Endothelial cell of umbilical vein (primary cell): Measurements from ENCODE around the gene CYP11A1. TPM values are rescaled to one million over a fixed set of nuclear protein-coding genes. Genes with fewer than 3 reads are reported as not detected.

ENCODE experiments used
- BruUV-seq: library from RNA; stranded (reverse); fragments of 400-500 nt; replicated peaks from 2 replicates; lab custom pipeline; 2021; lab: Mats Ljungman, UMichigan
- CTCF ChIA-PET: fragments of 300-600, 350-600 bp; sonication (Branson Sonifier 250); formaldehyde crosslinking; loops from one replicate; lab custom pipeline; 2021; ENCODE audit warnings: antibody characterized with exemption, inconsistent platforms; lab: Charles Lee
- POLR2A ChIA-PET: fragments of 300-600, 350-600 bp; sonication (Branson Sonifier 250); formaldehyde crosslinking; loops from one replicate; lab custom pipeline; 2021; ENCODE audit warnings: antibody characterized with exemption, inconsistent platforms; lab: Charles Lee
- DNase-seq: peaks from one replicate; pipeline ENCODE4 v3.0.0-alpha.2; 2011; ENCODE audit warnings: low read depth, low spot score
- FAIRE-seq: peaks from 2 replicates; lab custom pipeline; 2011; peaks lifted over from hg19 to GRCh38; lab: Jason Lieb, UNC
- H2AFZ ChIP-seq: 2 replicates; pipeline ENCODE4 v1.6.0; 2012; ENCODE audit warnings: low read depth, low read length, control low read depth, inconsistent platforms
- H3K27ac ChIP-seq: 2 replicates; pipeline ENCODE4 v1.5.1; 2011; ENCODE audit warnings: low read depth, mild to moderate bottlenecking, control low read depth, low read length, moderate library complexity; ENCODE audit not compliant: insufficient read depth
- H3K27me3 ChIP-seq, 2 experiments: 2 replicates each; pipeline versions ENCODE4 v1.6.0 to v1.6.1; 2011; ENCODE audit warnings: low read length in 2 of 2, mixed read lengths in 1 of 2; ENCODE audit not compliant: control insufficient read depth in 2 of 2, insufficient read depth in 2 of 2
- H3K36me3 ChIP-seq, 2 experiments: 2 replicates in 1 of 2; 3 replicates in 1 of 2; pipeline ENCODE4 v1.5.1; 2011; ENCODE audit warnings: low read length in 2 of 2, mild to moderate bottlenecking in 1 of 2, moderate library complexity in 1 of 2; ENCODE audit not compliant: control insufficient read depth in 2 of 2, insufficient read depth in 2 of 2; ENCODE audit errors: extremely low read depth in 1 of 2
- H3K4me1 ChIP-seq: 3 replicates; pipeline ENCODE4 v1.5.1; 2011; ENCODE audit warnings: mild to moderate bottlenecking, low read length; ENCODE audit not compliant: control insufficient read depth, insufficient read depth; ENCODE audit errors: extremely low read depth
- H3K4me2 ChIP-seq: 2 replicates; pipeline ENCODE4 v1.6.1; 2011; ENCODE audit warnings: low read length, control low read depth, mixed read lengths; ENCODE audit not compliant: insufficient read depth
- H3K4me3 ChIP-seq, 3 experiments: fragments of 200-600 bp in 1 of 3; sonication (generic), shearing (Covaris generic) in 1 of 3; replicated peaks in 1 of 3; 2 replicates each; pipeline ENCODE4 v1.5.1; 2011 to 2016; ENCODE audit warnings: control low read depth in 3 of 3, low read length in 3 of 3, mild to moderate bottlenecking in 2 of 3, inconsistent platforms in 1 of 3, low read depth in 1 of 3, moderate library complexity in 1 of 3; ENCODE audit not compliant: insufficient read depth in 1 of 3
- H3K79me2 ChIP-seq: 2 replicates; pipeline ENCODE4 v1.6.0; 2012; ENCODE audit warnings: low read length, inconsistent platforms; ENCODE audit not compliant: control insufficient read depth, insufficient read depth
- H3K9ac ChIP-seq: replicated peaks from 2 replicates; pipeline ENCODE3; 2011; ENCODE audit warnings: low read length, control low read depth; ENCODE audit not compliant: insufficient read depth; ENCODE audit errors: extremely low read depth
- H3K9me1 ChIP-seq: replicated peaks from 3 replicates; pipeline ENCODE4 v1.6.0; 2011; ENCODE audit warnings: mild to moderate bottlenecking, low read length; ENCODE audit not compliant: control insufficient read depth, insufficient read depth; ENCODE audit errors: extremely low read depth
- H3K9me3 ChIP-seq: replicated peaks from 2 replicates; pipeline ENCODE4 v1.5.1; 2012; ENCODE audit warnings: low read length, inconsistent platforms; ENCODE audit not compliant: control insufficient read depth, insufficient read depth
- H4K20me1 ChIP-seq: replicated peaks from 2 replicates; pipeline ENCODE3; 2011; ENCODE audit warnings: mild to moderate bottlenecking, low read length; ENCODE audit not compliant: control insufficient read depth, insufficient read depth; ENCODE audit errors: extremely low read depth
- EZH2 ChIP-seq: IDR thresholded peaks from 2 replicates; pipeline ENCODE4 v1.6.1; 2012; ENCODE audit warnings: borderline replicate concordance, low read depth, mild to moderate bottlenecking, moderate library complexity, low read length, inconsistent platforms; ENCODE audit not compliant: severe bottlenecking
- FOS ChIP-seq: IDR thresholded peaks from 2 replicates; pipeline ENCODE4 v1.6.1; 2011; ENCODE audit warnings: mild to moderate bottlenecking, low read length, moderate library complexity, borderline replicate concordance; ENCODE audit not compliant: insufficient read depth
- GATA2 ChIP-seq: IDR thresholded peaks from 2 replicates; pipeline ENCODE4 v1.7.0; 2011; ENCODE audit warnings: low read depth, mild to moderate bottlenecking, moderate library complexity, mixed read lengths, low read length; ENCODE audit not compliant: insufficient read length, insufficient read depth
- JUN ChIP-seq: IDR thresholded peaks from 2 replicates; pipeline ENCODE4 v1.6.1; 2011; ENCODE audit warnings: borderline replicate concordance, low read depth; ENCODE audit not compliant: insufficient read length, insufficient read depth
- MYC ChIP-seq: IDR thresholded peaks from one replicate; pipeline ENCODE4 v1.6.1; 2011; ENCODE audit warnings: mild to moderate bottlenecking, low read depth, low read length
- POLR2A ChIP-seq: IDR thresholded peaks from 2 replicates; pipeline ENCODE4 v1.6.1; 2012; ENCODE audit warnings: low read depth, mild to moderate bottlenecking, control low read depth, low read length
- POLR2AphosphoS5 ChIP-seq: IDR thresholded peaks from 2 replicates; pipeline ENCODE4 v1.6.1; 2012; ENCODE audit warnings: low read depth, mild to moderate bottlenecking, control low read depth, low read length, moderate library complexity; ENCODE audit not compliant: insufficient read depth
- dilution Hi-C: fragments of 300-500 bp; cut with MboI; formaldehyde crosslinking; loops from one replicate; pipeline ENCODE4 v1.15.0; 2019; ENCODE audit warnings: low sequenced_read_pairs; ENCODE audit not compliant: extremely low pct_ligation_motif_present
- intact Hi-C: fragments of 100-400 bp; cut with micrococcal nuclease; formaldehyde crosslinking; loops from one replicate; pipeline ENCODE4 v1.10.0; 2022
- polyA plus RNA-seq, 4 experiments: library from polyadenylated mRNA; depleted of rRNA in 3 of 4; stranded (reverse) in 3 of 4; unstranded in 1 of 4; fragments of >200 nt; gene quantifications; 2 replicates each; pipeline versions ENCODE4 v1.2.1 to v1.2.3, GENCODE V29; 2011 to 2012; ENCODE audit warnings: missing spikeins in 1 of 4
- total RNA-seq: library from RNA; stranded (reverse); gene quantifications from 2 replicates; pipeline ENCODE4 v1.2.3, GENCODE V29; 2021
- TF ChIP-seq, protein P1 (sequence below), 2 donors: IDR thresholded peaks; 1 replicate in 1 of 2; 2 replicates in 1 of 2; pipeline ENCODE4 v1.5.1; 2011; ENCODE audit warnings: low read length in 2 of 2, mild to moderate bottlenecking in 2 of 2, moderate library complexity in 2 of 2, control low read depth in 1 of 2, inconsistent platforms in 1 of 2, low read depth in 1 of 2; ENCODE audit not compliant: insufficient read depth in 1 of 2; ENCODE audit errors: extremely low read depth in 1 of 2
- TF ChIP-seq, protein P2 (sequence below): IDR thresholded peaks from 2 replicates; pipeline ENCODE4 v1.6.1; 2011; ENCODE audit not compliant: insufficient read depth, insufficient read length

Gene CYP11A1
- total and polyA plus RNA-seq, 2 donors (not counting 3 experiments of a cell fraction or from before 2014, with no cell fraction given) = 0.08 TPM; not detected in 1

DNA sequence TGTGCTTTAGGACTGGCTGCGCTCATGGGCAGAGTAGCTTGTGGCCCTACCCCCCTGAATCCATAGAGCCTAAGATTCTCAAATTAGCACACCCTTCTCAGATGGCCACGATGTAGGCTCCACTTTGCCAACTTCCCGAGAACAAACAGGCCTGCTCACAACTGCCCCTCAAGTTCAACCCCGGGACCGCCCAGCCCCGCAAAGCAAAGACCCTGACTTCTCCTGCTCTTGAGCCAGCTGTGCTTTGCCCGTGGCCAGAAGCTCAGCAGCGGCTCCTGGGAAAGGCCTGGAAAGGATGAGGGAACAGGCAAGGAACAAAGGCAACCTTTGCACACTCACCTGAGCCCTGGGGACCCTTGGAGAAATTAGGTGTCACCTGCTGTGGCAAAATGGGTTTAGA, 32.0 kb downstream of the CYP11A1 start:
- H3K4me1 ChIP-seq = no peaks in the 10 kb centered on the region
- H2AFZ ChIP-seq = no peak overlapping the region
- H3K9me3 ChIP-seq = no peaks in the 10 kb centered on the region
- intact Hi-C loops = no loop called here
- no peak overlapping the region for H3K27ac ChIP-seq
- H3K9ac ChIP-seq = no peak overlapping the region
- H3K9me1 ChIP-seq = no peaks in the 10 kb centered on the region
- dilution Hi-C loops = no loop called here
- ChIA-PET CTCF (interaction anchor here (1.1 kb wide), 1 partner anchor 14 kb away, joined by 3 read pairs; no protein-coding TSS in a partner anchor), POLR2A (no interaction called here)
- H4K20me1 ChIP-seq = no peaks in the 10 kb centered on the region
- H3K4me3 ChIP-seq = no peak overlapping the region
- H3K4me2 ChIP-seq = no peak overlapping the region
- H3K79me2 ChIP-seq = no peaks in the 10 kb centered on the region
- TF ChIP-seq POLR2A (no peak), POLR2AphosphoS5 (no peak), MYC (no peak), FOS (no peak), EZH2 (no peak), JUN (no peak), GATA2 (no peak)
- TF ChIP-seq, protein P1, sequence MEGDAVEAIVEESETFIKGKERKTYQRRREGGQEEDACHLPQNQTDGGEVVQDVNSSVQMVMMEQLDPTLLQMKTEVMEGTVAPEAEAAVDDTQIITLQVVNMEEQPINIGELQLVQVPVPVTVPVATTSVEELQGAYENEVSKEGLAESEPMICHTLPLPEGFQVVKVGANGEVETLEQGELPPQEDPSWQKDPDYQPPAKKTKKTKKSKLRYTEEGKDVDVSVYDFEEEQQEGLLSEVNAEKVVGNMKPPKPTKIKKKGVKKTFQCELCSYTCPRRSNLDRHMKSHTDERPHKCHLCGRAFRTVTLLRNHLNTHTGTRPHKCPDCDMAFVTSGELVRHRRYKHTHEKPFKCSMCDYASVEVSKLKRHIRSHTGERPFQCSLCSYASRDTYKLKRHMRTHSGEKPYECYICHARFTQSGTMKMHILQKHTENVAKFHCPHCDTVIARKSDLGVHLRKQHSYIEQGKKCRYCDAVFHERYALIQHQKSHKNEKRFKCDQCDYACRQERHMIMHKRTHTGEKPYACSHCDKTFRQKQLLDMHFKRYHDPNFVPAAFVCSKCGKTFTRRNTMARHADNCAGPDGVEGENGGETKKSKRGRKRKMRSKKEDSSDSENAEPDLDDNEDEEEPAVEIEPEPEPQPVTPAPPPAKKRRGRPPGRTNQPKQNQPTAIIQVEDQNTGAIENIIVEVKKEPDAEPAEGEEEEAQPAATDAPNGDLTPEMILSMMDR (IDR thresholded peaks at IDR 0.05; ENCODE audit: extremely low read depth in 1 of 2, insufficient read depth in 1 of 2, low read depth in 1 of 2, low read length in 2 of 2) = no peak
- TF ChIP-seq, protein P2, sequence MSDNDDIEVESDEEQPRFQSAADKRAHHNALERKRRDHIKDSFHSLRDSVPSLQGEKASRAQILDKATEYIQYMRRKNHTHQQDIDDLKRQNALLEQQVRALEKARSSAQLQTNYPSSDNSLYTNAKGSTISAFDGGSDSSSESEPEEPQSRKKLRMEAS = no peak
- FAIRE-seq = no peak
- no peaks in the 10 kb centered on the region for H3K27me3 ChIP-seq
- DNase-seq = no peak
- no peaks in the 10 kb centered on the region for H3K36me3 ChIP-seq
- BruUV-seq = no TSS peak
